AG09319 (cell line): ENCODE measurements around the gene CAP2.
A peak's percentile ranks its signal among the peaks of the same experiment; 100 is the strongest.

Experiments
- DNase-seq: peaks from one replicate; pipeline ENCODE4 v3.0.0-alpha.2; 2010; ENCODE audit warnings: low read depth; ENCODE audit errors: extremely low read depth
- CTCF ChIP-seq: IDR thresholded peaks from 2 replicates; pipeline ENCODE4 v1.5.1; 2011; ENCODE audit warnings: low read depth, mild to moderate bottlenecking, inconsistent platforms, low read length, moderate library complexity

CAP2 gene

GRCh38 chr6:17469006-17469832, 75.8 kb downstream of the CAP2 start:
- DNase-seq, result no peak
- peak; percentile 10 for TF ChIP-seq CTCF

GRCh38 chr6:17470202-17470937, 77.0 kb downstream of the CAP2 start:
- no peak for DNase-seq
- TF ChIP-seq CTCF, result no peak

GRCh38 chr6:17470938-17471327, 77.5 kb downstream of the CAP2 start:
- DNase-seq, result peak; percentile 77
- TF ChIP-seq CTCF, result peak; percentile 6

- DNase-seq, result no peak
- no peak for TF ChIP-seq CTCF
Measured at GRCh38 chr6:17472653-17473183, 79.3 kb downstream of the CAP2 start.

GRCh38 chr6:17473554-17473953, 80.2 kb downstream of the CAP2 start:
- no peak for TF ChIP-seq CTCF
- DNase-seq, result no peak

GRCh38 chr6:17474289-17474688, 80.9 kb downstream of the CAP2 start:
- no peak for DNase-seq
- TF ChIP-seq CTCF, result no peak
